Nephron (organoid): ENCODE data around the gene SPTBN1.

Experiments used
- H3K27ac Mint-ChIP-seq, 3 experiments: 2 replicates each; pipeline ENCODE4 v1.8.0; 2020; ENCODE audit warnings: mixed read lengths in 3 of 3, mild to moderate bottlenecking in 2 of 3, moderate library complexity in 1 of 3
- H3K27me3 Mint-ChIP-seq: 2 replicates; pipeline ENCODE4 v1.8.0; 2021; ENCODE audit warnings: low read depth, mild to moderate bottlenecking, moderate library complexity, mixed read lengths
- H3K36me3 Mint-ChIP-seq: 2 replicates; pipeline ENCODE4 v1.8.0; 2020; ENCODE audit warnings: low read depth, mixed read lengths
- H3K4me1 Mint-ChIP-seq: 2 replicates; pipeline ENCODE4 v1.8.0; 2020; ENCODE audit warnings: mixed read lengths
- H3K4me3 Mint-ChIP-seq, 3 experiments: 2 replicates each; pipeline ENCODE4 v1.8.0; 2020; ENCODE audit warnings: mild to moderate bottlenecking in 3 of 3, mixed read lengths in 3 of 3, moderate library complexity in 2 of 3
- H3K9me3 Mint-ChIP-seq: 2 replicates; pipeline ENCODE4 v1.8.0; 2020; ENCODE audit warnings: mixed read lengths
- TF ChIP-seq, protein P1 (sequence below), 3 experiments: fragments of 200-600 bp; sonication (generic); IDR thresholded peaks; one replicate each; pipeline ENCODE4 v1.5.0; 2021; ENCODE audit warnings: antibody characterized with exemption in 3 of 3; ENCODE audit not compliant: unreplicated experiment in 3 of 3

SPTBN1 gene

DNA sequence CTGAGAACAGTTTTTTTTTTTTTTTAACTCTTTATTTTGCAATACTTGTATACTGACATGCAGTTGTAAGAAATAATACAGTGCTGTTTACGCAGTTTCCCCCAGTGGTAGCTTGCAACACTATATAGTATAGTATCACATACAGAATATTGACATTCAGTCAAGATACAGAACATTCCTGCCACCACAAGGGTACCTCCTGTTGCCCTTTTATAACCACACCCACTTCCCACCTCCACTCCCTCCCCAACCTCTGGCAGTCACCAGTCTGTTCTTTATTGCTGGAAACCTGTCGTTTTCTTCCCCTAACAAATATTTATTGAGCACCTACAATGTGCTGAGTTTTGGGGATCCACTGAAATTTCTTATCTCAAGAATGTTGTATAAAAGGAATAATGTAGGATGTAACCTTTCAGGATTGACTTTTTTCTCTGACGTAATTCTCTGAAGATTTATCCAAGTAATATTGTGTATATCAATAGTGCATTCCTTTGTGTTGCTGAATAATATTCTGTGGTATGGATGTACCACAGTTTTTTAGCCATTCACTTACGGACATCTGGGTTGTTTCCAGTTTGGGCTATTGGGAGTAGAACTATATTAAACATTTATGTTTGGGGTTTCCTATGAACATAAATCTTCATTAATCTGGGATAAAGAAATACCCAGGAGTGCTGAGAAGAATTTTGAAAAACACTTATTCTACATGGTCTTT, 215.9 kb downstream of the SPTBN1 start:
- Mint-ChIP-seq H3K27me3 (no peaks in the 10 kb centered on the region), H3K9me3 (no peaks in the 10 kb centered on the region), H3K4me3 (no peak overlapping the region), H3K36me3 (peaks cover 62% of the 10 kb centered on the region), H3K27ac (peak overlapping the region in 2 of 3 experiments; percentile 82 to 86), H3K4me1 (peaks cover 21% of the 10 kb centered on the region)
- TF ChIP-seq, protein P1, sequence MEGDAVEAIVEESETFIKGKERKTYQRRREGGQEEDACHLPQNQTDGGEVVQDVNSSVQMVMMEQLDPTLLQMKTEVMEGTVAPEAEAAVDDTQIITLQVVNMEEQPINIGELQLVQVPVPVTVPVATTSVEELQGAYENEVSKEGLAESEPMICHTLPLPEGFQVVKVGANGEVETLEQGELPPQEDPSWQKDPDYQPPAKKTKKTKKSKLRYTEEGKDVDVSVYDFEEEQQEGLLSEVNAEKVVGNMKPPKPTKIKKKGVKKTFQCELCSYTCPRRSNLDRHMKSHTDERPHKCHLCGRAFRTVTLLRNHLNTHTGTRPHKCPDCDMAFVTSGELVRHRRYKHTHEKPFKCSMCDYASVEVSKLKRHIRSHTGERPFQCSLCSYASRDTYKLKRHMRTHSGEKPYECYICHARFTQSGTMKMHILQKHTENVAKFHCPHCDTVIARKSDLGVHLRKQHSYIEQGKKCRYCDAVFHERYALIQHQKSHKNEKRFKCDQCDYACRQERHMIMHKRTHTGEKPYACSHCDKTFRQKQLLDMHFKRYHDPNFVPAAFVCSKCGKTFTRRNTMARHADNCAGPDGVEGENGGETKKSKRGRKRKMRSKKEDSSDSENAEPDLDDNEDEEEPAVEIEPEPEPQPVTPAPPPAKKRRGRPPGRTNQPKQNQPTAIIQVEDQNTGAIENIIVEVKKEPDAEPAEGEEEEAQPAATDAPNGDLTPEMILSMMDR (IDR thresholded peaks at IDR 0.05; ENCODE audit: unreplicated experiment in 3 of 3), result no peak

DNA sequence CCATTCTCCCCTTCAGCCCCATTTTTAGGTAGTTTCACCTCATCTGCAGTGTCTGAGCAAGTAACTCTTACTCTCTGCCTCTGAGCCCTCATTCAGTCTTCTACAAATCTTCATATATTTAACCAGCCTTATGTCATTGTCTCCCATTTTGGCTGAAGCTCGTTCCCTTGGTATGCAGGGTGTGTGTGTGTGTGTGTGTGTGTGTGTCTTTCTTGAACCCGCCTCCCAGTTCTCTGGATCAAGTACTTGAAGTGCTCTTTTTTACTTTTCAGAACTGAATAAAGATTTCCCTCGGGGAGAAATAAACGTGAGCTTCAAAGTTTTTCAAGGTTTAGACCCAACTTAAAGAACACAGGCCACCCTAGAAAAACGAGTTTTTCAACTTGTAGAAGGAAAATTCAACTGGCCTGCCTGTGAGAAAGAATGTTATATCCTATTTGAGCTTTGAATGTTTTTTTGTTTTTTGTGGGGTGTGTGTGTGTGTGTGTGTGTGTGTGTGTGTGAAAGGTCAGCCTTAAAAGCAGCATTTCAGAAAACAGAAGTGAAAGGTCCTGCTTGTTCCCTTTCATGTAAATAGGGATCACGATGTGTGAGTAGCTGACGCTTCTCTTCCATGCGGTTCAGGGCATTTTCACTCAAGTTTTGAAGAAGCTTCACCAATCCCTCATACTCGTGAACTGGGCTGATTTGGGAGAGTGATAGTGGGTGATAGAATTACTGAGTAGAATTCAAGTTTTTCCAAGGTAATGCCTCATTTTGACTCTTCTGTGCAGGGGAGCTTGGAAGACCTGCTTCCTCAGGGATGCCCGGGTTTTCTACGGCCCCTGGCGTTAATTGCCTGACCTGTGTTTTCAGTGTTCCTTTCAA, 216.7 kb downstream of the SPTBN1 start:
- Mint-ChIP-seq H3K27me3 (no peaks in the 10 kb centered on the region), H3K36me3 (peaks cover 54% of the 10 kb centered on the region), H3K27ac (peak overlapping the region; percentile 41 to 86 (median 82)), H3K4me1 (peaks cover 15% of the 10 kb centered on the region), H3K9me3 (no peaks in the 10 kb centered on the region), H3K4me3 (no peak overlapping the region)
- TF ChIP-seq, protein P1 (IDR thresholded peaks at IDR 0.05; ENCODE audit: unreplicated experiment in 3 of 3), result no peak

DNA sequence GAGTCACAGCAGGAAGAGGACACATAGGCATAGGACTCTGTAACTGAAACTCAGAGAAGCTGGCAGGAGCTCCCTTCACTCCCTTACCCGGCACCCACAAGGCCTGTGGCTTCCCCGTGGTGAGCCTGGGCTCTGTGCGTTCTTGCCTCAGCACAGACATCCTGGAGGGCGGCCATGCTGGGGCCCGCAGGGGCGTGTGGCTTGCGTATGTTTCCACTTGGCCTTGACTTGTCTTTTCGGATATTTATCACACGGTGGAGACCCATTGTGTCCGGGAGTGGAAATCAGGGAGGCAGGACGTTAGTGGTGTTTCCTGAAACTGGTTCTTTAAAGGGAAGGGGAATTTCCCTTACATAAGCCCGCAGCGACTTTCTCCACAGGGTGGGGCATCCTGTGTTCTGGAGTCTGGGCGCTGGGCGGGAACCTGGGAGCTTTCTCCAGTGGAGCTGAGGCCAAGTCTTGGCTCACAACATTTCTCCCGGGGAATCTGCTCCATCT, 217.4 kb downstream of the SPTBN1 start:
- H3K27me3 Mint-ChIP-seq, result no peaks in the 10 kb centered on the region
- peaks cover 47% of the 10 kb centered on the region for H3K36me3 Mint-ChIP-seq
- peak overlapping the region; percentile 41 to 86 (median 82) for H3K27ac Mint-ChIP-seq
- no peaks in the 10 kb centered on the region for H3K9me3 Mint-ChIP-seq
- TF ChIP-seq, protein P1 (IDR thresholded peaks at IDR 0.05; ENCODE audit: unreplicated experiment in 3 of 3), result no peak
- H3K4me1 Mint-ChIP-seq, result peaks cover 15% of the 10 kb centered on the region
- H3K4me3 Mint-ChIP-seq, result no peak overlapping the region

DNA sequence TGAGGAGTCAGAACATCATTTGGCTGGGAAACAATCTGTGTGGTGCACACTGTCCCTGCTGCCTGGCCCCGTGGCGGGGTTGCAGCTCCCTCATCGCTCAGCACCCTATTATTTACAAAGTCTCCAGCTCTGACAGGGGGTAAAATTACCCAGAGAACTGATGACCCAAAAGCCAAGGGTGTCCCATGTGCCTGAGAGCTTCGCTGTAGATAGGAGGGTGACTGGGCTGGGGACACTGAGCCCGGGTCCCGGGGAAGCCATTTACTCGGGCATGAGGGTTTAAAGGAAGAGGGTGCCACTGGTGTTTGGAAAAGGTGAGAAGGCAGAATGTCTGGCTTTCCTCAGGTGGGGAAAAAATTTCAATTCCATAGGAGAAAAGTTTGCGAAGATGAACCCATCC, 219.2 kb downstream of the SPTBN1 start:
- H3K9me3 Mint-ChIP-seq, result no peaks in the 10 kb centered on the region
- H3K27ac Mint-ChIP-seq, result no peak overlapping the region
- no peak overlapping the region for H3K4me3 Mint-ChIP-seq
- H3K4me1 Mint-ChIP-seq, result peaks cover 15% of the 10 kb centered on the region
- H3K27me3 Mint-ChIP-seq, result no peaks in the 10 kb centered on the region
- peaks cover 32% of the 10 kb centered on the region for H3K36me3 Mint-ChIP-seq
- TF ChIP-seq, protein P1 (IDR thresholded peaks at IDR 0.05; ENCODE audit: unreplicated experiment in 3 of 3), result no peak

DNA sequence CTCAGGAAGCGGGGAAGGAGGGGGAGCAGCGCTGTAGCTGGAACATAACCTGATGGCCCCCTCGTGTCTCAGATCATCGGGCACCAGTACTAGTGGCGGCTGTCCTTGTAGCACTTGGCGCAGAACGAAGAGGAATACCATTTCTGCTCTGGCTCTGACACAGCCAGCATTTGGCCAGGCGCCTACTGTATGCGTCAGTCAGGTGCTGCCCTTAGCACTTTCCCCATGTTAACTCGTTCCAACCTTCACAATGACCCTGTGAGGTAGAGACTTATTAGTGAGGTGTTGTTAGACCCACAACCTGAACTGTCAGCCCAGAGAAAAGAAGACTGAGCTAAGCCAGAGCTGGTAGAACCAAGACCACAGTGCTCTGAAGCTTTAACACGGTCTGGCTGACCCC, 219.6 kb downstream of the SPTBN1 start:
- TF ChIP-seq, protein P1 (IDR thresholded peaks at IDR 0.05; ENCODE audit: unreplicated experiment in 3 of 3), result no peak
- Mint-ChIP-seq H3K27me3 (no peaks in the 10 kb centered on the region), H3K36me3 (peaks cover 27% of the 10 kb centered on the region), H3K4me3 (no peak overlapping the region), H3K27ac (no peak overlapping the region), H3K4me1 (peaks cover 15% of the 10 kb centered on the region), H3K9me3 (no peaks in the 10 kb centered on the region)
